HepG2 (cell line): ENCODE data around the gene PRR22.
"Not testable (repeated sequence)": the region's sequence is repeated elsewhere in the genome, so short reads cannot be mapped to it uniquely, and the experiment has no call there.

Experiments used
- CBFB ChIP-seq: sonication (generic); formaldehyde crosslinking; IDR thresholded peaks from 2 replicates; pipeline ENCODE4 v1.4.0; 2020; ENCODE audit warnings: missing genetic modification reagents
- EED ChIP-seq: sonication (generic); formaldehyde crosslinking; IDR thresholded peaks from 2 replicates; pipeline ENCODE4 v1.5.0; 2020; ENCODE audit warnings: mild to moderate bottlenecking, missing genetic modification reagents
- GABPA ChIP-seq, 2 experiments: IDR thresholded peaks; 2 replicates each; pipeline ENCODE4 v1.6.1; 2011 to 2016; ENCODE audit warnings: low read depth in 2 of 2, low read length in 1 of 2, missing biosample characterization in 1 of 2, missing genetic modification characterization in 1 of 2
- HDAC2 ChIP-seq: sonication (generic); formaldehyde crosslinking; IDR thresholded peaks from 2 replicates; pipeline ENCODE4 v1.4.0; 2020; ENCODE audit warnings: missing genetic modification reagents
- ZSCAN31 ChIP-seq: sonication (generic); formaldehyde crosslinking; IDR thresholded peaks from 2 replicates; pipeline ENCODE4 v1.5.0; 2020; ENCODE audit warnings: low read depth, mild to moderate bottlenecking, missing genetic modification reagents

- not testable (repeated sequence) for TF ChIP-seq HDAC2; EED (CRISPR knock-in tag); ZSCAN31 (CRISPR knock-in tag); CBFB; GABPA (IDR thresholded peaks at IDR 0.05; ENCODE audit: low read depth, low read length); GABPA (CRISPR knock-in tag; IDR thresholded peaks at IDR 0.05; ENCODE audit: low read depth)
These were observed 35.6 kb downstream of the PRR22 start for GRCh38 chr19:5748920-5749319.
